HCT116 (cell line): ENCODE data around the gene LYSET.

Source experiments
- EGR1 ChIP-seq: IDR thresholded peaks from 2 replicates; pipeline ENCODE4 v1.6.1; 2012; ENCODE audit warnings: low read depth
- EZH2 ChIP-seq: fragments of 200-600 bp; sonication (generic); IDR thresholded peaks from 2 replicates; pipeline ENCODE4 v1.6.1; 2017; ENCODE audit warnings: antibody characterized with exemption, mixed run types
- EZH2phosphoT487 ChIP-seq: fragments of 200-600 bp; IDR thresholded peaks from 2 replicates; pipeline ENCODE4 v1.6.1; 2018; ENCODE audit warnings: antibody characterized with exemption, borderline replicate concordance
- POLR2A ChIP-seq: IDR thresholded peaks from 2 replicates; pipeline ENCODE4 v1.7.0; 2011; ENCODE audit warnings: borderline replicate concordance; ENCODE audit not compliant: insufficient read depth, insufficient read length; ENCODE audit errors: extremely low read depth
- POLR2AphosphoS5 ChIP-seq: IDR thresholded peaks from 2 replicates; pipeline ENCODE4 v1.6.1; 2011; ENCODE audit warnings: mild to moderate bottlenecking, low read depth, low read length, moderate library complexity
- RAD21 ChIP-seq: IDR thresholded peaks from 2 replicates; pipeline ENCODE4 v1.6.1; 2012; ENCODE audit warnings: low read depth, mild to moderate bottlenecking
- SP1 ChIP-seq: IDR thresholded peaks from 2 replicates; pipeline ENCODE4 v1.6.1; 2012; ENCODE audit warnings: low read depth
- TCF7L2 ChIP-seq: IDR thresholded peaks from 2 replicates; pipeline ENCODE4 v1.7.0; 2011; ENCODE audit warnings: borderline replicate concordance, inconsistent platforms; ENCODE audit not compliant: insufficient read depth, insufficient read length; ENCODE audit errors: extremely low read depth
- YY1 ChIP-seq: IDR thresholded peaks from 2 replicates; pipeline ENCODE4 v1.6.1; 2011; ENCODE audit warnings: low read length, low read depth, moderate library complexity, mild to moderate bottlenecking; ENCODE audit not compliant: insufficient replicate concordance; ENCODE audit errors: extremely low read depth
- TF ChIP-seq, protein P1 (sequence below), 3 experiments: fragments of 200-600 bp in 1 of 3; sonication (generic) in 1 of 3; IDR thresholded peaks in 2 of 3; conservative IDR thresholded peaks in 1 of 3; 2 replicates each; pipeline ENCODE4 v1.5.1; 2012 to 2017; ENCODE audit warnings: low read depth in 2 of 3, low read length in 2 of 3, antibody characterized with exemption in 1 of 3, borderline replicate concordance in 1 of 3, control low read depth in 1 of 3, mild to moderate bottlenecking in 1 of 3, mixed read lengths in 1 of 3, mixed run types in 1 of 3, moderate library complexity in 1 of 3; ENCODE audit not compliant: insufficient read depth in 1 of 3
- TF ChIP-seq, protein P2 (sequence below): IDR thresholded peaks from 2 replicates; pipeline ENCODE4 v1.6.1; 2012; ENCODE audit warnings: low read depth
- TF ChIP-seq, protein P3 (sequence below): IDR thresholded peaks from 2 replicates; pipeline ENCODE4 v1.6.1; 2012

- TF ChIP-seq EZH2phosphoT487 (no peak), POLR2AphosphoS5 (no peak), RAD21 (no peak), YY1 (no peak), POLR2A (no peak), EGR1 (no peak), EZH2 (no peak), SP1 (no peak), TCF7L2 (no peak)
- TF ChIP-seq, protein P1, sequence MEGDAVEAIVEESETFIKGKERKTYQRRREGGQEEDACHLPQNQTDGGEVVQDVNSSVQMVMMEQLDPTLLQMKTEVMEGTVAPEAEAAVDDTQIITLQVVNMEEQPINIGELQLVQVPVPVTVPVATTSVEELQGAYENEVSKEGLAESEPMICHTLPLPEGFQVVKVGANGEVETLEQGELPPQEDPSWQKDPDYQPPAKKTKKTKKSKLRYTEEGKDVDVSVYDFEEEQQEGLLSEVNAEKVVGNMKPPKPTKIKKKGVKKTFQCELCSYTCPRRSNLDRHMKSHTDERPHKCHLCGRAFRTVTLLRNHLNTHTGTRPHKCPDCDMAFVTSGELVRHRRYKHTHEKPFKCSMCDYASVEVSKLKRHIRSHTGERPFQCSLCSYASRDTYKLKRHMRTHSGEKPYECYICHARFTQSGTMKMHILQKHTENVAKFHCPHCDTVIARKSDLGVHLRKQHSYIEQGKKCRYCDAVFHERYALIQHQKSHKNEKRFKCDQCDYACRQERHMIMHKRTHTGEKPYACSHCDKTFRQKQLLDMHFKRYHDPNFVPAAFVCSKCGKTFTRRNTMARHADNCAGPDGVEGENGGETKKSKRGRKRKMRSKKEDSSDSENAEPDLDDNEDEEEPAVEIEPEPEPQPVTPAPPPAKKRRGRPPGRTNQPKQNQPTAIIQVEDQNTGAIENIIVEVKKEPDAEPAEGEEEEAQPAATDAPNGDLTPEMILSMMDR (IDR thresholded peaks at IDR 0.05 in 2 of 3, conservative IDR thresholded peaks at IDR 0.05 in 1 of 3; ENCODE audit: borderline replicate concordance in 1 of 3, insufficient read depth in 1 of 3, low read depth in 2 of 3, low read length in 2 of 3): no peak
- TF ChIP-seq, protein P2, sequence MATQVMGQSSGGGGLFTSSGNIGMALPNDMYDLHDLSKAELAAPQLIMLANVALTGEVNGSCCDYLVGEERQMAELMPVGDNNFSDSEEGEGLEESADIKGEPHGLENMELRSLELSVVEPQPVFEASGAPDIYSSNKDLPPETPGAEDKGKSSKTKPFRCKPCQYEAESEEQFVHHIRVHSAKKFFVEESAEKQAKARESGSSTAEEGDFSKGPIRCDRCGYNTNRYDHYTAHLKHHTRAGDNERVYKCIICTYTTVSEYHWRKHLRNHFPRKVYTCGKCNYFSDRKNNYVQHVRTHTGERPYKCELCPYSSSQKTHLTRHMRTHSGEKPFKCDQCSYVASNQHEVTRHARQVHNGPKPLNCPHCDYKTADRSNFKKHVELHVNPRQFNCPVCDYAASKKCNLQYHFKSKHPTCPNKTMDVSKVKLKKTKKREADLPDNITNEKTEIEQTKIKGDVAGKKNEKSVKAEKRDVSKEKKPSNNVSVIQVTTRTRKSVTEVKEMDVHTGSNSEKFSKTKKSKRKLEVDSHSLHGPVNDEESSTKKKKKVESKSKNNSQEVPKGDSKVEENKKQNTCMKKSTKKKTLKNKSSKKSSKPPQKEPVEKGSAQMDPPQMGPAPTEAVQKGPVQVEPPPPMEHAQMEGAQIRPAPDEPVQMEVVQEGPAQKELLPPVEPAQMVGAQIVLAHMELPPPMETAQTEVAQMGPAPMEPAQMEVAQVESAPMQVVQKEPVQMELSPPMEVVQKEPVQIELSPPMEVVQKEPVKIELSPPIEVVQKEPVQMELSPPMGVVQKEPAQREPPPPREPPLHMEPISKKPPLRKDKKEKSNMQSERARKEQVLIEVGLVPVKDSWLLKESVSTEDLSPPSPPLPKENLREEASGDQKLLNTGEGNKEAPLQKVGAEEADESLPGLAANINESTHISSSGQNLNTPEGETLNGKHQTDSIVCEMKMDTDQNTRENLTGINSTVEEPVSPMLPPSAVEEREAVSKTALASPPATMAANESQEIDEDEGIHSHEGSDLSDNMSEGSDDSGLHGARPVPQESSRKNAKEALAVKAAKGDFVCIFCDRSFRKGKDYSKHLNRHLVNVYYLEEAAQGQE: no peak
- TF ChIP-seq, protein P3, sequence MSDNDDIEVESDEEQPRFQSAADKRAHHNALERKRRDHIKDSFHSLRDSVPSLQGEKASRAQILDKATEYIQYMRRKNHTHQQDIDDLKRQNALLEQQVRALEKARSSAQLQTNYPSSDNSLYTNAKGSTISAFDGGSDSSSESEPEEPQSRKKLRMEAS: no peak
Observed at GRCh38 chr14:93214598-93214997, 29.5 kb downstream of the LYSET start.
